Endothelial cell of umbilical vein (primary cell): ENCODE results near the gene SLC9A1. TPM values are rescaled to one million over a fixed set of nuclear protein-coding genes. Genes with fewer than 3 reads are reported as not detected.
A peak's percentile ranks its signal among the peaks of the same experiment; 100 is the strongest.

ENCODE experiments used
- BruUV-seq: library from RNA; stranded (reverse); fragments of 400-500 nt; replicated peaks from 2 replicates; lab custom pipeline; 2021; lab: Mats Ljungman, UMichigan
- CTCF ChIA-PET: fragments of 300-600, 350-600 bp; sonication (Branson Sonifier 250); formaldehyde crosslinking; loops from one replicate; lab custom pipeline; 2021; ENCODE audit warnings: antibody characterized with exemption, inconsistent platforms; lab: Charles Lee
- POLR2A ChIA-PET: fragments of 300-600, 350-600 bp; sonication (Branson Sonifier 250); formaldehyde crosslinking; loops from one replicate; lab custom pipeline; 2021; ENCODE audit warnings: antibody characterized with exemption, inconsistent platforms; lab: Charles Lee
- DNase-seq: peaks from one replicate; pipeline ENCODE4 v3.0.0-alpha.2; 2011; ENCODE audit warnings: low read depth, low spot score
- FAIRE-seq: peaks from 2 replicates; lab custom pipeline; 2011; peaks lifted over from hg19 to GRCh38; lab: Jason Lieb, UNC
- H2AFZ ChIP-seq: 2 replicates; pipeline ENCODE4 v1.6.0; 2012; ENCODE audit warnings: low read depth, low read length, control low read depth, inconsistent platforms
- H3K27ac ChIP-seq: 2 replicates; pipeline ENCODE4 v1.5.1; 2011; ENCODE audit warnings: low read depth, mild to moderate bottlenecking, control low read depth, low read length, moderate library complexity; ENCODE audit not compliant: insufficient read depth
- H3K27me3 ChIP-seq, 2 experiments: 2 replicates each; pipeline versions ENCODE4 v1.6.0 to v1.6.1; 2011; ENCODE audit warnings: low read length in 2 of 2, mixed read lengths in 1 of 2; ENCODE audit not compliant: control insufficient read depth in 2 of 2, insufficient read depth in 2 of 2
- H3K36me3 ChIP-seq, 2 experiments: 2 replicates in 1 of 2; 3 replicates in 1 of 2; pipeline ENCODE4 v1.5.1; 2011; ENCODE audit warnings: low read length in 2 of 2, mild to moderate bottlenecking in 1 of 2, moderate library complexity in 1 of 2; ENCODE audit not compliant: control insufficient read depth in 2 of 2, insufficient read depth in 2 of 2; ENCODE audit errors: extremely low read depth in 1 of 2
- H3K4me1 ChIP-seq: 3 replicates; pipeline ENCODE4 v1.5.1; 2011; ENCODE audit warnings: mild to moderate bottlenecking, low read length; ENCODE audit not compliant: control insufficient read depth, insufficient read depth; ENCODE audit errors: extremely low read depth
- H3K4me2 ChIP-seq: 2 replicates; pipeline ENCODE4 v1.6.1; 2011; ENCODE audit warnings: low read length, control low read depth, mixed read lengths; ENCODE audit not compliant: insufficient read depth
- H3K4me3 ChIP-seq, 3 experiments: fragments of 200-600 bp in 1 of 3; sonication (generic), shearing (Covaris generic) in 1 of 3; replicated peaks in 1 of 3; 2 replicates each; pipeline ENCODE4 v1.5.1; 2011 to 2016; ENCODE audit warnings: control low read depth in 3 of 3, low read length in 3 of 3, mild to moderate bottlenecking in 2 of 3, inconsistent platforms in 1 of 3, low read depth in 1 of 3, moderate library complexity in 1 of 3; ENCODE audit not compliant: insufficient read depth in 1 of 3
- H3K79me2 ChIP-seq: 2 replicates; pipeline ENCODE4 v1.6.0; 2012; ENCODE audit warnings: low read length, inconsistent platforms; ENCODE audit not compliant: control insufficient read depth, insufficient read depth
- H3K9ac ChIP-seq: replicated peaks from 2 replicates; pipeline ENCODE3; 2011; ENCODE audit warnings: low read length, control low read depth; ENCODE audit not compliant: insufficient read depth; ENCODE audit errors: extremely low read depth
- H3K9me1 ChIP-seq: replicated peaks from 3 replicates; pipeline ENCODE4 v1.6.0; 2011; ENCODE audit warnings: mild to moderate bottlenecking, low read length; ENCODE audit not compliant: control insufficient read depth, insufficient read depth; ENCODE audit errors: extremely low read depth
- H3K9me3 ChIP-seq: replicated peaks from 2 replicates; pipeline ENCODE4 v1.5.1; 2012; ENCODE audit warnings: low read length, inconsistent platforms; ENCODE audit not compliant: control insufficient read depth, insufficient read depth
- H4K20me1 ChIP-seq: replicated peaks from 2 replicates; pipeline ENCODE3; 2011; ENCODE audit warnings: mild to moderate bottlenecking, low read length; ENCODE audit not compliant: control insufficient read depth, insufficient read depth; ENCODE audit errors: extremely low read depth
- EZH2 ChIP-seq: IDR thresholded peaks from 2 replicates; pipeline ENCODE4 v1.6.1; 2012; ENCODE audit warnings: borderline replicate concordance, low read depth, mild to moderate bottlenecking, moderate library complexity, low read length, inconsistent platforms; ENCODE audit not compliant: severe bottlenecking
- GATA2 ChIP-seq: IDR thresholded peaks from 2 replicates; pipeline ENCODE4 v1.7.0; 2011; ENCODE audit warnings: low read depth, mild to moderate bottlenecking, moderate library complexity, mixed read lengths, low read length; ENCODE audit not compliant: insufficient read length, insufficient read depth
- JUN ChIP-seq: IDR thresholded peaks from 2 replicates; pipeline ENCODE4 v1.6.1; 2011; ENCODE audit warnings: borderline replicate concordance, low read depth; ENCODE audit not compliant: insufficient read length, insufficient read depth
- POLR2A ChIP-seq: IDR thresholded peaks from 2 replicates; pipeline ENCODE4 v1.6.1; 2012; ENCODE audit warnings: low read depth, mild to moderate bottlenecking, control low read depth, low read length
- POLR2AphosphoS5 ChIP-seq: IDR thresholded peaks from 2 replicates; pipeline ENCODE4 v1.6.1; 2012; ENCODE audit warnings: low read depth, mild to moderate bottlenecking, control low read depth, low read length, moderate library complexity; ENCODE audit not compliant: insufficient read depth
- dilution Hi-C: fragments of 300-500 bp; cut with MboI; formaldehyde crosslinking; loops from one replicate; pipeline ENCODE4 v1.15.0; 2019; ENCODE audit warnings: low sequenced_read_pairs; ENCODE audit not compliant: extremely low pct_ligation_motif_present
- intact Hi-C: fragments of 100-400 bp; cut with micrococcal nuclease; formaldehyde crosslinking; loops from one replicate; pipeline ENCODE4 v1.10.0; 2022
- polyA plus RNA-seq, 4 experiments: library from polyadenylated mRNA; depleted of rRNA in 3 of 4; stranded (reverse) in 3 of 4; unstranded in 1 of 4; fragments of >200 nt; gene quantifications; 2 replicates each; pipeline versions ENCODE4 v1.2.1 to v1.2.3, GENCODE V29; 2011 to 2012; ENCODE audit warnings: missing spikeins in 1 of 4
- total RNA-seq: library from RNA; stranded (reverse); gene quantifications from 2 replicates; pipeline ENCODE4 v1.2.3, GENCODE V29; 2021
- TF ChIP-seq, protein P1 (sequence below), 2 donors: IDR thresholded peaks; 1 replicate in 1 of 2; 2 replicates in 1 of 2; pipeline ENCODE4 v1.5.1; 2011; ENCODE audit warnings: low read length in 2 of 2, mild to moderate bottlenecking in 2 of 2, moderate library complexity in 2 of 2, control low read depth in 1 of 2, inconsistent platforms in 1 of 2, low read depth in 1 of 2; ENCODE audit not compliant: insufficient read depth in 1 of 2; ENCODE audit errors: extremely low read depth in 1 of 2
- TF ChIP-seq, protein P2 (sequence below): IDR thresholded peaks from 2 replicates; pipeline ENCODE4 v1.6.1; 2011; ENCODE audit not compliant: insufficient read depth, insufficient read length

SLC9A1 gene
- total and polyA plus RNA-seq, 2 donors (not counting 3 experiments of a cell fraction or from before 2014, with no cell fraction given) = 22.8 to 59.2 TPM

DNA sequence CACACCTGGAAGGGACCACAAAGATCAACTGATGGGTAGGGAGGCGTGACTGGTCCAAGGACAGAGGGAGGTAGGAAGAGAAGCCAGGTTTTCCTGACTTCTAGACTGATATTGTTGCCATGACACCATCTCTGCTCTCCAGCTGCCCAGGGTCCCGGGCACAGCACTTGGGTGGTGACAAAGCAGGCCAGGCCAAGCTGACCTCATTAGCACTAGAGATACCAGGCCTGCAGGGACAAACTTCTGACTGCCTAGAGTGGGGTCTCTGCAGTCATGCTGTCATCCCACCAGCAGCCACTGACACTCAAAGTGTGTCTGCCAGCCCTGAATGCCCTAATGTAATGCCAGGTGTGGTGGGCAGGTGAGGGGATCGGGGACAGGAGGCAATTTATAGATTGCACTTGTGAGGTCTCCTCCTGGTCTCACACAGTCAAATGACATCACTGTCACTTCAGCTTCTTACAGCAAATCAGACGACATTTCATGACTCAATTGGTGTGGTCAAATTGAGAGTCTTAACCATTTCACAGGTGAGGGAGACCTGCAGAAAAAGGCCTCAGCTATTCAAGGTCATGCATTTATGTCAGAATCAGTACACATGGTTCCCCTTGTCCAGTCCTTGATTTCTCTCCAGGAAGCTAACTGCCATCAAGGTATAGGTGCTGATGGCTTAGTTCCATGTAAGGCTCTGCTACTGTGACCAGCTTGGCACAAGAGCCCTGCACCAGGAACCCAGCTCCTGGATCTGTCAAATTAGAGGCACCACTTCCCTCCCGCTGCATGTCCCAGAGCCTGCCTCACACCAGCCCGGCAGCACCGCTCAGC, 2.7 kb downstream of the SLC9A1 start:
- intact Hi-C loops = no loop called here

DNA sequence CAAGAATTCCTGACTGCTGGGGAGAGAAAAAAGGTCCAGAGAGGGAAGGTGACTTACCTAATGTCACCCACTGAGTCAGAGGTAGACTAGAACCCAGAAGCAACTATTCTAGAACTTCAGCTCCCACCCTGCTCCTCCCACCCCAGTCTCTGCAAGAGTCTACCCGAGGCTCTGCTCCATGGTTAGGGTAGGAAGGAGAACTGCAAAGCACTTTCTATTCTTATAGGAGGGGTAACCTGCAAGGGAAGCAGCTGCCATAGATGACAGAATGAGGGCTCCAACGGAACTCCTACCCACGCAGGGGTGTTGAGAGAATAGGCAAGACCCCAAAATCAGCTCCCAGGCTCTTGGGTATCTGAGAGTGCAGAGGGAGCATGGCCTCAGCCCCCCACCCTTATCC, 4.3 kb downstream of the SLC9A1 start:
- peaks cover 33% of the 10 kb centered on the region for H3K4me1 ChIP-seq
- dilution Hi-C loops (no loop called here), intact Hi-C loops (no loop called here)
- POLR2A ChIA-PET = no interaction called here
- H3K27me3 ChIP-seq = no peaks in the 10 kb centered on the region
- no TSS peak for BruUV-seq
- no peak for DNase-seq
- no peak overlapping the region for H2AFZ ChIP-seq
- CTCF ChIA-PET = interaction anchor here (0.6 to 1.0 kb wide), 2 partner anchors 37 to 39 kb away, joined by 3 read pairs; no protein-coding TSS in a partner anchor
- FAIRE-seq = no peak
- no peaks in the 10 kb centered on the region for H3K9me3 ChIP-seq
- no peak overlapping the region for H3K4me2 ChIP-seq
- no peak overlapping the region for H3K9ac ChIP-seq
- H4K20me1 ChIP-seq = no peaks in the 10 kb centered on the region
- TF ChIP-seq POLR2AphosphoS5 (no peak), JUN (no peak), EZH2 (no peak), GATA2 (no peak), POLR2A (no peak)
- TF ChIP-seq, protein P1, sequence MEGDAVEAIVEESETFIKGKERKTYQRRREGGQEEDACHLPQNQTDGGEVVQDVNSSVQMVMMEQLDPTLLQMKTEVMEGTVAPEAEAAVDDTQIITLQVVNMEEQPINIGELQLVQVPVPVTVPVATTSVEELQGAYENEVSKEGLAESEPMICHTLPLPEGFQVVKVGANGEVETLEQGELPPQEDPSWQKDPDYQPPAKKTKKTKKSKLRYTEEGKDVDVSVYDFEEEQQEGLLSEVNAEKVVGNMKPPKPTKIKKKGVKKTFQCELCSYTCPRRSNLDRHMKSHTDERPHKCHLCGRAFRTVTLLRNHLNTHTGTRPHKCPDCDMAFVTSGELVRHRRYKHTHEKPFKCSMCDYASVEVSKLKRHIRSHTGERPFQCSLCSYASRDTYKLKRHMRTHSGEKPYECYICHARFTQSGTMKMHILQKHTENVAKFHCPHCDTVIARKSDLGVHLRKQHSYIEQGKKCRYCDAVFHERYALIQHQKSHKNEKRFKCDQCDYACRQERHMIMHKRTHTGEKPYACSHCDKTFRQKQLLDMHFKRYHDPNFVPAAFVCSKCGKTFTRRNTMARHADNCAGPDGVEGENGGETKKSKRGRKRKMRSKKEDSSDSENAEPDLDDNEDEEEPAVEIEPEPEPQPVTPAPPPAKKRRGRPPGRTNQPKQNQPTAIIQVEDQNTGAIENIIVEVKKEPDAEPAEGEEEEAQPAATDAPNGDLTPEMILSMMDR (IDR thresholded peaks at IDR 0.05; ENCODE audit: extremely low read depth in 1 of 2, insufficient read depth in 1 of 2, low read depth in 1 of 2, low read length in 2 of 2) = no peak
- TF ChIP-seq, protein P2, sequence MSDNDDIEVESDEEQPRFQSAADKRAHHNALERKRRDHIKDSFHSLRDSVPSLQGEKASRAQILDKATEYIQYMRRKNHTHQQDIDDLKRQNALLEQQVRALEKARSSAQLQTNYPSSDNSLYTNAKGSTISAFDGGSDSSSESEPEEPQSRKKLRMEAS = no peak
- H3K4me3 ChIP-seq = no peak overlapping the region
- no peak overlapping the region for H3K27ac ChIP-seq
- no peaks in the 10 kb centered on the region for H3K9me1 ChIP-seq
- no peaks in the 10 kb centered on the region for H3K36me3 ChIP-seq
- H3K79me2 ChIP-seq = peaks cover 72% of the 10 kb centered on the region

More for the DNA sequence above, 2.7 kb downstream of the SLC9A1 start:
- peaks cover 66% of the 10 kb centered on the region for H3K79me2 ChIP-seq
- H3K4me3 ChIP-seq = peak overlapping the region; percentile 5 to 45 (median 30)
- H3K36me3 ChIP-seq = no peaks in the 10 kb centered on the region
- H3K27me3 ChIP-seq = no peaks in the 10 kb centered on the region
- ChIA-PET POLR2A (interaction anchor here (1.2 to 4.1 kb wide), 3 partner anchors 9 to 40 kb away, joined by 3 to 70 read pairs (median 4); no protein-coding TSS in a partner anchor), CTCF (interaction anchor here (1.1 to 1.9 kb wide), 9 partner anchors 13 to 144 kb away, joined by 3 to 6 read pairs (median 4); no protein-coding TSS in a partner anchor)
- H3K4me2 ChIP-seq = peak overlapping the region; percentile 67
- no peaks in the 10 kb centered on the region for H3K9me3 ChIP-seq
- H3K9me1 ChIP-seq = no peaks in the 10 kb centered on the region
- DNase-seq (no peak), FAIRE-seq (peak; percentile 48)
- H3K4me1 ChIP-seq = peaks cover 33% of the 10 kb centered on the region
- H3K27ac ChIP-seq = peak overlapping the region; percentile 43
- dilution Hi-C loops = no loop called here
- TF ChIP-seq, protein P1 (IDR thresholded peaks at IDR 0.05; ENCODE audit: extremely low read depth in 1 of 2, insufficient read depth in 1 of 2, low read depth in 1 of 2, low read length in 2 of 2) = no peak
- H4K20me1 ChIP-seq = no peaks in the 10 kb centered on the region
- no TSS peak for BruUV-seq
- H3K9ac ChIP-seq = peak overlapping the region; percentile 45
- H2AFZ ChIP-seq = no peak overlapping the region
